HG02798 (cell line): Measurements from ENCODE around the gene LAMTOR4.
A peak's percentile ranks its signal among the peaks of the same experiment; 100 is the strongest.

Experiments
- ATAC-seq: cut with Tn5 transposase; IDR thresholded peaks from one replicate; pipeline ENCODE4 v1.9.1; 2021; ENCODE audit warnings: mild to moderate bottlenecking; ENCODE audit not compliant: unreplicated experiment, poor library complexity

The LAMTOR4 gene

DNA sequence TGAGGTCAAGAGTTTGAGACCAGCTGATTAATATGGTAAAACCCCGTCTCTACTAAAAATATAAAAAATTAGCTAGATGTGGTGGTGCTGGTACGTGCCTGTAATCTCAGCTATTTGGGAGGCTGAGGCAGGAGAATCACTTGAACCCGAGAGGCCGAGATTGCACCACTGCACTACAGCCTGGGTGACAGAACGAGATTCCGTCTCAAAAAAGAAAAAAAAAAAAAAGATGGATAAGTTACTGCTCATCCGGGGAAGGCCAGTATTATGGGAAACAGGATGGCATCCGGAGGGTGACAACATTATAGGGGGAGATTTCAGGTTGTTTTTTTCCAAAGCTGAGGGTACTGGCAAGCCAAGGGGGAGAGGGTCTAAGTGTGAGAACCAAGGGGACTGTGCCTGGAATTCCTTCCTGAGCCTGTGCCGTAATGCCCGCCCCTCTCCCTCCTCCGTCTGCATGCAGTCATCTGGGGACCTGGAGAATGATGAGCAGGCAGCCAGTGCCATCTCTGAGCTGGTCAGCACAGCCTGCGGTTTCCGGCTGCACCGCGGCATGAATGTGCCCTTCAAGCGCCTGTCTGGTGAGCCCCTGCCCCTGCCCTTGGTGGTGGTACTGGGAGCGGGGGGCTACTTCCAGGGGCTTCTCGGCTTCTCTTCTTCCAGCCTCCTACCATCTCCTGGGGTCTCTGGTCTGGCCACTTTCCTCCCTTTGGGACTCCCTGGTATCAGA, 4.4 kb downstream of the LAMTOR4 start:
- no peak for ATAC-seq

DNA sequence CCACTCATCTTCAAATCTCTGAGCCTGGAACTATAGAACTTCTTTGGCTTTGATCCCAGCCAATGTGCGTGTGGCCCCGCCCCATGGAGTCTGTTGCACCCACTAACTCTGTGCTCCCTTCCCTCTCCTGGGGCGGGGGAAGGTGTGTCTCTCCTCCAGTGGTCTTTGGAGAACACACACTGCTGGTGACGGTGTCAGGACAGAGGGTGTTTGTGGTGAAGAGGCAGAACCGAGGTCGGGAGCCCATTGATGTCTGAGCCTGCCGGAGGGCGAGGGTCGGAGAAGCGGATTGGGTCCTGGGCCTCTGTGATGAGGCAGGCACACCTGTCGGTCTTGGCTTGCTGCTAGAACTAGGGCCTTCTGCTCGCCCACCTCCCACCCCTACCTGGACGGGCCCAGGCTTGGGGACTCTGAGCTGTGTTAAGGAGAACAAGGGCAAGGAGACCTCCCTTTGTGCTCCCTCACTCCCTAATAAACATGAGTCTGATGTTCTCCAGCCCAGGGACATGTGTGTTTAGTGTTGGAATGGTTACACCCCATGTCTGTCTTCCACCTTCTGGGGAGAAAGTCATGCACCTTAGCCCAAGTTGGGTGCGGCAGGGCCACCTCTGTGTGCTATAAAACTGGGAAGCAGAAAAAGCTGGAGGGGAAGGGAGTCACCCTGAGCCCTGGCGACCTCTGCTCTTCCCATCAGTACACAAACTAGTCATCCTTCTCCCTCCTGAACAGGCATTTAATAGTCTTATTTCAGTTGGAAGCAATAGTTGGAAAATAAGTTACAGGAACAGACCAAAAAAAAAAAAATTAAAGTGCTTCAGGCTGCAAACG, 5.2 kb downstream of the LAMTOR4 start:
- no peak for ATAC-seq

DNA sequence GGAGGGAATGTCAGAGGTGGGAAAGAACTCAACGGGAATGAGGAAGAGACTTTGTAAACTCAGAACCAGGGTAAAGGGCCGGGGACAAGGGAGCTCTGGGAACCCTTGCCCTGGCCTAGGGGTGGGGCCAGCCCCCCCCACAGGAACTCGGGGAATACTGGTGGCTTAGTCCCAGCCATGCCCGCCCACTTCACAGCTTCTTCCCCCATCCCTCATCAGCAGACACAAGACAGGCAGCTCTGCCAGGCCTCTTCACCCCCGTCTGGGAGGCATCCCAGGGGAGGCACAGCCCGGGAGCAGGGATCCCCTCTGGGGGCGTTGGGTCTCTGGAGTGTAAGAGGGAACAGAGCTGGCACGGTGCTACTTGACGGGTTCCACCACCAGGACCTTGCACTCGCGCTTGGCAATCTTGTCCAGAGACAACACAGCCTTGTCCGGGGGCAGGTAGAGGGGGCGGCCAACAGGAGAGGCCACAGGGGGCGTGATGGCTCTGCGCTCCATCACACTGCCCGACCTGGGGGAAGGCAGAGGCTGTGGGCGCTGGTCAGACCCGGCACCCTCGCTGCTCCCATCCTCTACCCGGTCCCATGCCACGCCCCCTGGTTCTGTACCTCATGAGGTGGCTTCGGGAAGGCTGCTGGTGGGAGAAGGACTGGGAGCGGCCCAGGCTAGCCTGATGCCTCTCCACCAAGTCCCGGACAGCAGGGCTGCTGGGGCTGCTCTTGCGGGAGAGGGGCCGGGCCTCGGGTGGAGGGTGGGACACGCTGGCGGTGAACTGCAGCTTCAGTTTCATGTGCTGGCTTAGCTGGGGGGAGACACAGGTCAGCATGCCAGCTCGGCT, 6.2 kb downstream of the LAMTOR4 start:
- no peak for ATAC-seq

- ATAC-seq, result no peak
Measured at GRCh38 chr7:100155553-100156317, 7.0 kb downstream of the LAMTOR4 start.

DNA sequence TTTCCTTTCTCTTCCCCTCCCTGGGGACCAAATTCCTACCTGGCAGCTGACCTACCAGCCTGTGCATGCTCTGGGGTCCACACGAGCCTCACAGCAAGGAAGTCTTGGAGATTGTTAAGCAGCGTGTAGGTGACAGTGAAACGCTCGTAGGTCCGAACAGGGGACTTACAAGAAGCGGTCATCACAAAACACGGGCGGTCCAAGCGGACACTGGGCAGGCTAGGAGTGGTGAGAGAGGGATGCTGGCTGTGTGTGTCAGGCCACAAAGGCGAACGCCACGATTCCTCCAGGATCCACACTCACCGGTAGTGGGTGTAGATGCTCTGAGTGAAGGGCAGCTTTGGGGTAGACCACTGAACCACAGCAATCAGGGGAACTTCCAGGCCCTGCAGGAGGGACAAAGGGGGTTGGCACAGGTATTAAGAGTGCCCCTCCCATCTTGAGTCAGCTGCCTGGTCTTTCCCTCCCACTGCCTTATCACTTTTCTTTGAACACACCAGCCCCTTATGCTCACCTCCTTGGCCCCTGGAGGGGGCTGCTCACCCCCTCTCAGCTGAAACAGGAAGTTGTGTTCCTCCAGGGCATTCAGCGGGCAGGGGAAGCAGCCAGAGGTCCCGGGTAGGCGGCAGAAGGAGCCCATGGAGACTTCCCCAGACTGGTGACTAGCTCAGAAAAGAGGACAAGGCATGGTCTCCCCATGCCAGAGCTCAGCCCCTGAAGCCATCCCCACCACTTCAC, 7.8 kb downstream of the LAMTOR4 start:
- no peak for ATAC-seq

GRCh38 chr7:100157069-100157333, 8.3 kb downstream of the LAMTOR4 start:
- ATAC-seq, result no peak

DNA sequence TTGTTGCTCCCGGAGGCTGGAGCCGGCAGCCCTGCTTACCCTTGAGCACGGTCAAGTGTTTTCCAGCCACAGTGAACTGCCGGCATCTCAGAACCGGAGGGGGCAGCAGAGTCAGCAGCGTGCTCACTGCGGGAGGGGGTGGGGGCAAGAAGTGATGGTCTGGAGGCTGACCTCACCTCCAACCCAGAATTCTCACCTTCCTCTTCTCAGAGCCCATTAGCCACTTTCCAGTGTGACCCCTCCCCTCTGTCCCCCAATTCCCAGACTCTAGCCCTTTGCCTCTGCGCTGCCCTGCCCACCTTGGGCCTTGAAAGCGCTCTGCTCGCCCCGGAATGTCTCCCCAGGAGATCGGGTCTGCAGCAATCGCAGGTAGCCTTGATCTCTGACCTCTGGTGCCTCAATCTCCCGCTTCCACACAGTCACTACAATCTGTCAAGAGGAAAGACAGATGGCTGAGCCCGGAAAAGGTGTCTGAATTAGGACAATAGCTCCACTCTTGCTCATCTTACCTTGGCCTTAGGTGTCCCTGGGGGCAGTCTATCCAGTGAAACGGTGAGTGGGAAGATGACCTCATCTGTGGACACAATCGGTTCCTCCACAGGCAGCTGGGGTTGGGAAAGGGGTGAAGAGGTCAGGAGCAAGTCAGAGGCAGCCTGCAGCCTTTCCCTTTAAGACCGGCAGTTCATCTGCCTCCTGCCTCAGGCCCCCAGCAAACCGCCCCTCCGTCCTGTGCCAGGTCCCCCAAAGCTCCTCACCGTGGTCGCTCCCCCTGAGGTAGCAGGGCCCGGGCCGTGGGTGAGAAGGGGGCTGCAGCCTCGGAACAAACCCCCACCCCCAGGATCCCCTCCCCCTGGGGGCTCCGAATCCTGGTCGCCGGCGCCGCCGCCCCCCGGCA, 8.9 kb downstream of the LAMTOR4 start:
- no peak for ATAC-seq

GRCh38 chr7:100158229-100159098, 9.7 kb downstream of the LAMTOR4 start, which contains the start of gene TRAPPC14:
TRAPPC14 (minus strand) TSS chr7:100158723; CDS start chr7:100158499, 224 bp downstream.
- ATAC-seq, result peak; percentile 90

DNA sequence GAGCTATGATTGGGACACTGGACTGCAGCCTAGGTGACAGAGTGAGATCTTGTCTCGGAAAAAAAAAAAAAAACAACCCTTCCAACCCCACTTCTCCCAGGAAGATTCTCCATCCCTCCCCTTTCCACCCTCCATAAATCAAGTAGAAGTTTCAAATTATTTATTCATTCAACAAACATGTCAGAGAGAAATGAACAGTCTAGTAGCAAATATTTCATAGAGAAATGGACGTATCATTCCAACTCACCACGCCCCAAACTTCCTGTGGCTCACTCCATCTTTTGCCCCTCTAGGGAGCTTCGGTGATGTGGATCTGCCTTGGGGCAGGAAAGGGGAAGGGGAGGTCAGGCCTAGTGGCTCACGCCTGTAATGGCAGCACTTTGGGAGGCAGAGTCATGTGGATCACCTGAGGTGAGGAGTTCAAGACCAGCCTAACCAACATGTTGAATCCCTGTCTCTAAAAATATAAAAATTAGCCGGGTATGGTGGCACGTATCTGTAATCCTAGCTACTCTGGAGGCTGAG, 10.4 kb downstream of the LAMTOR4 start:
- no peak for ATAC-seq

DNA sequence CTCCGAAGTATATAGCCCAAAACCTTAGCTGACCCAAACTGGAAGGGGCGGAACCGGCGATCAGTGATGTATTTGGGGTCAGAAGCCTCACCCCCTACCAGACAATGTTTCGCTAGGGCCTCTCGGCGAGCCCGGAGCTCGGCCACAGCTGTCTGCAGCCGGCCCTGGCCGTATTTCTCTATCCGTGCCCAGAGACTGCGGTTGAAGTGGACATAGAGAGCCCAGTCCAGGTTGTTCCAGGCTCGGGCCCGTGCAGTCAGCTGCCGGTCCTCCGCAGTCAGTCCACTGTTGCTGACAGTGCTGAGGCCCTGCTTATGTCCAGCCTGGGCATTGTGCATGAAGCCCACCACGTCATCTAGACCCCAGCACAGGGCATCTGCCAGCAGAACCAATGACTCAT, 11.3 kb downstream of the LAMTOR4 start:
- no peak for ATAC-seq

DNA sequence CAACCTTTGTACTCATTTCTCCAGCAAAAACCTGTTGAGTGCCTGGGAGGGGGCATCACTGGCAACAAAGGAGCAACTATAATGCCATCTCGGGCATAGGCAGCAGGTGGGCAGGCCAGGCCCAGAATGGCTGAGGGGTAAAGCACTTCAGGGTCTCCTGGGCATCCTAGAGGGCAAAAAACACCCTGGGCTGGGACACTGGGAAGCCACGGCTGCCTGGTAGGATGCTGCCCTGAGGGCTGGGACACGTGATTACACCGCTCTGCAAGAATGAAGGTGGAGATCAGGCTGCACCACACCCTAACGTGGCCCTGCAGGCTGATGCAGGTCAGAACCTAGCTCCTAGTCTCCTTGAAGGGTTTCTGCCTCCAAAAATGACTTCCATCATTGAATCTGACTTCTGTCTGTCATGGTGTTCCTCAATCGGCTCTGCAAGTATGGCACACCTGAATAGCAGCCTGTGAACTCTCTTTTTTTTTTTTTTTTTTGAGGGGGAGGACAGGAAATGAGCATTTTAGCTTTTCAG, 14.4 kb downstream of the LAMTOR4 start:
- no peak for ATAC-seq

DNA sequence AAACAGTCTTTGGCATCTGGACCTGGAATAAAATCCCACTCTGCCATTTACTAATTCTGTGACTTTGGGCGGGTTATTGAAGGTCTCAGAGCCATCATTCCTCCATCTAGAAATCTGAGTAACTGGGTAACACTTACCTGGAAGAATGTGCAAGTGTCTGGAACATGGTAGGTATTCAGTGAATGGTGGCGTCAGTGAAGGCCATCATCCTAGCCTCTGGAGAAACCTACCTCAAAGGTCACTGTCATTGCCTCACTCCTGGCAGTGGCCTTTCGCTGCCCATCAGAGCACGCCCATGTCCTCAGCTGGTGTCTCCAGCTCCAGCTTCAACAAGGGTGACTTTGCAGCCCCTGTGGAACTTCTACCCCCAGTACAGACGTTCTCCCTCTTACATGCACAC, 15.2 kb downstream of the LAMTOR4 start:
- no peak for ATAC-seq

DNA sequence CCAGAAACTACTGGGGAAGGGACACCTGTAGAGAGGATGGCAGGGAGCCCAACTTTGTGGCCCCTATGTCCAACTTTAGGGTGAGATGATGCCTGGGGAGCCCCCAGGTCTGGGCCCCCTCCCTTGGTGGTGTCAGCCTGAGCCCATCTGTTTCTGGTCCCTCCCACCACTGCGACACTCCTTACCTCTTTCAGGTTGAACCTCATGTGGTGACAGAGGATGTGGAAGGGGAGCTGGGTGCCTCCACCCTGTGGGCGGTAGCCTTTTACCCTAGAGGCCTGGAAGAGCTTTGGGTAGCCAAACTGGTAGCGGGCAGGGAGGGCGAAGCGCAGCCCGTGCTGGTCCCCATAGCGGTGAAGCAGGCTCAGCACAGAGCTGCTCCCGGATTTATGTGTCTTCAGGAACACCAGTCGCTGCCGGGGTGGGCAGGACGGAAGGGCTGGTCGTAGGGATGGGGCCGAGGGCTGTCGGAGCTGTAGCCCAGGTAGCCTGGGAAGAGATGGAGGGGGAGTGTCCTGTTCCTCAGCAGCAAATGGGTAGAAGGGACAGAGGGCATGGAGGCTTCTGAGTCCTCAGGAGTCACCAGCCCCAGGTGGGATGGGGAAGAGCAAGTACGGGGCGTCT, 17.7 kb downstream of the LAMTOR4 start:
- no peak for ATAC-seq

- ATAC-seq, result no peak
Measured at GRCh38 chr7:100166970-100167911, 18.5 kb downstream of the LAMTOR4 start.

DNA sequence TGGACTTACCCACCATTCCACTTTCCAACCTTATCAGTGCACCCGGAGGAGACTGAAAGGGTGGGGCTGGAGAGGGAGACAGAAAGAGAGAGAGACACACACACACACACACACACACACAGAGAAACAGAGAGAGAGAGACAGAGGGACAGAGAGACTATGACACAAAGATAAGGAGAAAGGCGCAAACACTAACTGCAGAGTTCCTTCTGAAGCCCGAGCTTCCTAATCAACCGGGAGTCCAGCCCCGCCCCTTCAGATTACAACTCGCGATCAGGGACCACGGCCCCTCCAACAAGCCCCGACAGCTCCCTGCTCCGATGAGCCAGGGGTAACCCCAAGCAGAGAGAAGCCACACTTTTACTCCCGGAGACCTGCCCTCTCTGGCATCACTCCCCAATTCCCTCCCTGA, 19.2 kb downstream of the LAMTOR4 start:
- no peak for ATAC-seq
